ENCODE data around the gene BIN2. TPM values are rescaled to one million over a fixed set of nuclear protein-coding genes. Genes with fewer than 3 reads are reported as not detected.
"Not testable (repeated sequence)": the region's sequence is repeated elsewhere in the genome, so short reads cannot be mapped to it uniquely, and the experiment has no call there.

Gene BIN2
- total RNA-seq, 1 donor from 2014 or later = not detected

- Mint-ChIP-seq H3K4me3 (ENCODE audit: unreplicated experiment) (no peak overlapping the region), H3K27ac (ENCODE audit: unreplicated experiment) (no peak overlapping the region), H3K4me1 (ENCODE audit: low read depth, unreplicated experiment) (no peaks in the 10 kb centered on the region), H3K36me3 (ENCODE audit: unreplicated experiment) (no peaks in the 10 kb centered on the region), H3K27me3 (ENCODE audit: unreplicated experiment) (no peaks in the 10 kb centered on the region), H3K9me3 (ENCODE audit: unreplicated experiment) (peaks cover 1% of the 10 kb centered on the region)
- no peak for TF ChIP-seq CTCF (IDR thresholded peaks at IDR 0.05; ENCODE audit: partially characterized antibody, unreplicated experiment)
- no peak for DNase-seq
These were observed 12.6 kb downstream of the BIN2 start for GRCh38 chr12:51311389-51311788.

GRCh38 chr12:51307655-51308593, 16.1 kb downstream of the BIN2 start:
- no peak overlapping the region for H3K27ac Mint-ChIP-seq (ENCODE audit: unreplicated experiment)
- H3K36me3 Mint-ChIP-seq (ENCODE audit: unreplicated experiment) = no peaks in the 10 kb centered on the region
- no peaks in the 10 kb centered on the region for H3K27me3 Mint-ChIP-seq (ENCODE audit: unreplicated experiment)
- no peaks in the 10 kb centered on the region for H3K4me1 Mint-ChIP-seq (ENCODE audit: low read depth, unreplicated experiment)
- TF ChIP-seq CTCF (IDR thresholded peaks at IDR 0.05; ENCODE audit: partially characterized antibody, unreplicated experiment) = no peak
- H3K9me3 Mint-ChIP-seq (ENCODE audit: unreplicated experiment) = no peaks in the 10 kb centered on the region
- H3K4me3 Mint-ChIP-seq (ENCODE audit: unreplicated experiment) = no peak overlapping the region
- no peak for DNase-seq

- H3K9me3 Mint-ChIP-seq (ENCODE audit: unreplicated experiment) = no peaks in the 10 kb centered on the region
- no peaks in the 10 kb centered on the region for H3K27me3 Mint-ChIP-seq (ENCODE audit: unreplicated experiment)
- H3K4me3 Mint-ChIP-seq (ENCODE audit: unreplicated experiment) = no peak overlapping the region
- H3K27ac Mint-ChIP-seq (ENCODE audit: unreplicated experiment) = no peak overlapping the region
- no peak for TF ChIP-seq CTCF (IDR thresholded peaks at IDR 0.05; ENCODE audit: partially characterized antibody, unreplicated experiment)
- no peak for DNase-seq
- no peaks in the 10 kb centered on the region for H3K4me1 Mint-ChIP-seq (ENCODE audit: low read depth, unreplicated experiment)
- no peaks in the 10 kb centered on the region for H3K36me3 Mint-ChIP-seq (ENCODE audit: unreplicated experiment)
These were observed 17.5 kb downstream of the BIN2 start for GRCh38 chr12:51306507-51306906.

- not testable (repeated sequence) for DNase-seq; H3K9me3 Mint-ChIP-seq (ENCODE audit: unreplicated experiment); H3K27me3 Mint-ChIP-seq (ENCODE audit: unreplicated experiment); H3K4me1 Mint-ChIP-seq (ENCODE audit: low read depth, unreplicated experiment); H3K36me3 Mint-ChIP-seq (ENCODE audit: unreplicated experiment); H3K27ac Mint-ChIP-seq (ENCODE audit: unreplicated experiment); H3K4me3 Mint-ChIP-seq (ENCODE audit: unreplicated experiment)
These were observed 23.2 kb downstream of the BIN2 start for GRCh38 chr12:51300768-51301167.

GRCh38 chr12:51295651-51296050, 28.3 kb downstream of the BIN2 start:
- H3K9me3 Mint-ChIP-seq (ENCODE audit: unreplicated experiment) = no peaks in the 10 kb centered on the region
- H3K36me3 Mint-ChIP-seq (ENCODE audit: unreplicated experiment) = no peaks in the 10 kb centered on the region
- no peaks in the 10 kb centered on the region for H3K27me3 Mint-ChIP-seq (ENCODE audit: unreplicated experiment)
- H3K4me1 Mint-ChIP-seq (ENCODE audit: low read depth, unreplicated experiment) = no peaks in the 10 kb centered on the region
- no peak for DNase-seq
- no peak overlapping the region for H3K27ac Mint-ChIP-seq (ENCODE audit: unreplicated experiment)
- H3K4me3 Mint-ChIP-seq (ENCODE audit: unreplicated experiment) = no peak overlapping the region
- no peak for TF ChIP-seq CTCF (IDR thresholded peaks at IDR 0.05; ENCODE audit: partially characterized antibody, unreplicated experiment)

GRCh38 chr12:51294097-51294496, 29.9 kb downstream of the BIN2 start:
- not testable (repeated sequence) for H3K36me3 Mint-ChIP-seq (ENCODE audit: unreplicated experiment); H3K27ac Mint-ChIP-seq (ENCODE audit: unreplicated experiment); DNase-seq; H3K4me3 Mint-ChIP-seq (ENCODE audit: unreplicated experiment); H3K4me1 Mint-ChIP-seq (ENCODE audit: low read depth, unreplicated experiment); H3K27me3 Mint-ChIP-seq (ENCODE audit: unreplicated experiment); H3K9me3 Mint-ChIP-seq (ENCODE audit: unreplicated experiment)
